Body of pancreas (tissue), 4 donors: ENCODE results near the gene UGT1A3. TPM values are rescaled to one million over a fixed set of nuclear protein-coding genes. Genes with fewer than 3 reads are reported as not detected.

Experiments used
- ATAC-seq: fragments of 150-250 bp; one replicate; pipeline ENCODE4 v1.9.1; 2016
- DNase-seq, 4 donors: peaks; one replicate each; pipeline ENCODE4 v3.0.0-alpha.2; 2019
- H3K27ac ChIP-seq, 4 donors: fragments of 200-600 bp; sonication (generic); 1 replicate in 3 of 4; 2 replicates in 1 of 4; pipeline versions ENCODE4 v1.5.1 to v1.6.1; 2016 to 2019; ENCODE audit warnings: mild to moderate bottlenecking in 1 of 4, mixed read lengths in 1 of 4, moderate library complexity in 1 of 4
- H3K27me3 ChIP-seq, 2 donors: fragments of 200-600 bp; sonication (generic); one replicate each; pipeline ENCODE4 v1.6.0; 2016; ENCODE audit warnings: mild to moderate bottlenecking in 1 of 2
- H3K36me3 ChIP-seq, 2 donors: fragments of 200-600 bp; sonication (generic); replicated peaks in 1 of 2; 2 replicates each; pipeline ENCODE4 v1.5.1; 2016; ENCODE audit warnings: low read depth in 2 of 2; ENCODE audit not compliant: insufficient read depth in 1 of 2
- H3K4me1 ChIP-seq: fragments of 200-600 bp; sonication (generic); one replicate; pipeline ENCODE4 v1.6.0; 2016
- H3K4me3 ChIP-seq, 2 donors: fragments of 200-600 bp; sonication (generic); 1 replicate in 1 of 2; 2 replicates in 1 of 2; pipeline ENCODE4 v1.5.1; 2016 to 2019
- H3K9me3 ChIP-seq, 3 donors: fragments of 200-600 bp; sonication (generic); 1 replicate in 2 of 3; 2 replicates in 1 of 3; pipeline ENCODE4 v1.5.1; 2016
- CTCF ChIP-seq, 7 experiments: fragments of 450-650 bp in 4 of 7; fragments of 200-600 bp in 3 of 7; sonication (generic) in 3 of 7; IDR thresholded peaks; one replicate each; pipeline ENCODE4 v1.5.1; 2016 to 2019; ENCODE audit warnings: antibody characterized with exemption in 7 of 7
- POLR2A ChIP-seq, 3 donors: fragments of 450-650 bp; IDR thresholded peaks; one replicate each; pipeline ENCODE4 v1.6.1; 2016; ENCODE audit warnings: antibody characterized with exemption in 3 of 3, mild to moderate bottlenecking in 2 of 3
- WGBS, 2 donors: methylation state at CpG; one replicate each; pipeline ENCODE4 v1.1.5; 2017; 5-methylcytosine and 5-hydroxymethylcytosine counted together
- intact Hi-C: fragments of 100-400 bp; cut with DNase I; formaldehyde crosslinking; loops from one replicate; pipeline ENCODE4 v1.15.1; 2023
- total RNA-seq, 2 donors: library from RNA; depleted of rRNA; stranded (reverse); fragments of >200 nt; gene quantifications; one replicate each; pipeline ENCODE4 v1.1.0, GENCODE V29; 2016

UGT1A3 gene
- total RNA-seq, 2 donors from 2014 or later = not detected

- H3K4me3 ChIP-seq = no peak overlapping the region
- DNase-seq (peak in 2 of 4 donors; percentile 4 to 5), ATAC-seq (no peak)
- H3K27ac ChIP-seq = no peak overlapping the region
- intact Hi-C loops = no loop called here
- no peaks in the 10 kb centered on the region for H3K9me3 ChIP-seq
- TF ChIP-seq CTCF (IDR thresholded peaks at IDR 0.05) = no peak
- TF ChIP-seq POLR2A (IDR thresholded peaks at IDR 0.05) = no peak
- 70 to 80% methylated on average over 3 to 16 of the region's 18 CpGs for WGBS, 2 donors
- H3K36me3 ChIP-seq = no peaks in the 10 kb centered on the region
- H3K4me1 ChIP-seq = no peaks in the 10 kb centered on the region
- H3K27me3 ChIP-seq = no peaks in the 10 kb centered on the region
Observed at GRCh38 chr2:233819884-233820773, 91.3 kb downstream of the UGT1A3 start.

- Histone ChIP-seq H3K9me3 (no peaks in the 10 kb centered on the region), H3K27ac (no peak overlapping the region), H3K27me3 (no peaks in the 10 kb centered on the region), H3K4me1 (no peaks in the 10 kb centered on the region), H3K4me3 (no peak overlapping the region), H3K36me3 (no peaks in the 10 kb centered on the region)
- DNase-seq (no peak), ATAC-seq (no peak)
- intact Hi-C loops = no loop called here
- 77 to 80% methylated on average over 6 of the region's 6 CpGs for WGBS, 2 donors
- TF ChIP-seq CTCF (IDR thresholded peaks at IDR 0.05) (no peak), POLR2A (IDR thresholded peaks at IDR 0.05) (no peak)
Observed at GRCh38 chr2:233820774-233821105, 91.9 kb downstream of the UGT1A3 start.

GRCh38 chr2:233821196-233821595 lies 92.4 kb downstream of the UGT1A3 start:
- intact Hi-C loops = no loop called here

GRCh38 chr2:233821709-233822100 lies 92.9 kb downstream of the UGT1A3 start:
- WGBS, 2 donors = 84 to 89% methylated on average over 6 to 8 of the region's 8 CpGs
- TF ChIP-seq POLR2A (IDR thresholded peaks at IDR 0.05) (no peak), CTCF (IDR thresholded peaks at IDR 0.05) (no peak)
- H3K9me3 ChIP-seq = no peaks in the 10 kb centered on the region
- DNase-seq (no peak), ATAC-seq (no peak)
- intact Hi-C loops = no loop called here
- H3K4me3 ChIP-seq = no peak overlapping the region
- no peaks in the 10 kb centered on the region for H3K36me3 ChIP-seq
- no peaks in the 10 kb centered on the region for H3K4me1 ChIP-seq
- H3K27me3 ChIP-seq = no peaks in the 10 kb centered on the region
- H3K27ac ChIP-seq = no peak overlapping the region

More at GRCh38 chr2:233821196-233821595, 92.4 kb downstream of the UGT1A3 start:
- Histone ChIP-seq H3K36me3 (no peaks in the 10 kb centered on the region), H3K4me3 (no peak overlapping the region), H3K27me3 (no peaks in the 10 kb centered on the region), H3K4me1 (no peaks in the 10 kb centered on the region), H3K27ac (no peak overlapping the region), H3K9me3 (no peaks in the 10 kb centered on the region)
- DNase-seq (no peak), ATAC-seq (no peak)
- TF ChIP-seq POLR2A (IDR thresholded peaks at IDR 0.05) (no peak), CTCF (IDR thresholded peaks at IDR 0.05) (no peak)
- WGBS, 2 donors = 83 to 90% methylated on average over 3 of the region's 3 CpGs
